GM12878 (cell line): ENCODE measurements around the gene GSG1L. TPM values are rescaled to one million over a fixed set of nuclear protein-coding genes. Genes with fewer than 3 reads are reported as not detected.

Experiments used
- ATAC-seq: fragments of 200-7000 bp; cut with Tn5 transposase; 3 replicates; pipeline ENCODE4 v1.9.1; 2020; ENCODE audit warnings: mild to moderate bottlenecking, moderate library complexity
- BruUV-seq: library from RNA; stranded (reverse); fragments of 400-500 nt; replicated peaks from 2 replicates; lab custom pipeline; 2021; lab: Mats Ljungman, UMichigan
- CTCF ChIA-PET: fragments of 300-600 bp; sonication (Branson Sonifier 250); formaldehyde crosslinking; extraction: SDS; loops from one replicate; lab custom pipeline; 2021; ENCODE audit warnings: inconsistent platforms; lab: Yijun Ruan, JAX
- POLR2A ChIA-PET: fragments of 350-600 bp; formaldehyde crosslinking; extraction: SDS; loops from one replicate; lab custom pipeline; 2021; ENCODE audit warnings: inconsistent platforms; lab: Charles Lee
- RAD21 ChIA-PET: fragments of 300-600 bp; sonication (Branson Sonifier 250); formaldehyde crosslinking; loops from one replicate; lab custom pipeline; 2023; ENCODE audit warnings: antibody characterized with exemption; ENCODE audit not compliant: unreplicated experiment; lab: Charles Lee
- SMC1A ChIA-PET: fragments of 300-600 bp; sonication (Branson Sonifier 250); formaldehyde crosslinking; loops from one replicate; lab custom pipeline; 2023; ENCODE audit not compliant: unreplicated experiment, uncharacterized antibody; lab: Charles Lee
- DNase-seq: peaks from one replicate; pipeline ENCODE4 v3.0.0-alpha.2; 2011; ENCODE audit warnings: low read depth, low spot score
- FAIRE-seq: peaks from 3 replicates; lab custom pipeline; 2011; peaks lifted over from hg19 to GRCh38; lab: Jason Lieb, UNC
- H2AFZ ChIP-seq: 2 replicates; pipeline ENCODE4 v1.6.0; 2011; ENCODE audit warnings: low read depth, low read length, control low read depth; ENCODE audit not compliant: control insufficient read depth
- H3K27ac ChIP-seq: 2 replicates; pipeline ENCODE4 v1.5.1; 2011; ENCODE audit warnings: control low read depth; ENCODE audit not compliant: control insufficient read depth, insufficient read depth
- H3K27me3 ChIP-seq, 2 experiments: replicated peaks in 1 of 2; 2 replicates each; pipeline versions ENCODE4 v1.6.0 to v1.6.1; 2011; ENCODE audit warnings: low read length in 1 of 2; ENCODE audit not compliant: control insufficient read depth in 2 of 2, insufficient read depth in 2 of 2
- H3K36me3 ChIP-seq, 2 experiments: 2 replicates each; pipeline ENCODE4 v1.5.1; 2011; ENCODE audit warnings: low read length in 1 of 2; ENCODE audit not compliant: control insufficient read depth in 2 of 2, insufficient read depth in 2 of 2
- H3K4me1 ChIP-seq: 2 replicates; pipeline ENCODE4 v1.6.1; 2011; ENCODE audit warnings: mild to moderate bottlenecking, low read length, moderate library complexity, mixed read lengths; ENCODE audit not compliant: control insufficient read depth, insufficient read depth
- H3K4me2 ChIP-seq: 2 replicates; pipeline ENCODE4 v1.6.0; 2011; ENCODE audit warnings: control low read depth; ENCODE audit not compliant: control insufficient read depth, insufficient read depth
- H3K4me3 ChIP-seq: fragments of 200-600 bp; sonication (generic); 2 replicates; pipeline ENCODE4 v1.5.1; 2016
- H3K79me2 ChIP-seq: 2 replicates; pipeline ENCODE4 v1.6.0; 2011; ENCODE audit warnings: low read length; ENCODE audit not compliant: control insufficient read depth, insufficient read depth
- H3K9ac ChIP-seq: 2 replicates; pipeline ENCODE4 v1.8.0; 2011; ENCODE audit warnings: low read length, control low read depth, mixed read lengths; ENCODE audit not compliant: control insufficient read depth, insufficient read depth
- H3K9me3 ChIP-seq: replicated peaks from 3 replicates; pipeline ENCODE4 v1.5.1; 2011; ENCODE audit warnings: mild to moderate bottlenecking, low read length; ENCODE audit not compliant: control insufficient read depth, insufficient read depth
- H4K20me1 ChIP-seq: 2 replicates; pipeline ENCODE4 v1.6.0; 2011; ENCODE audit not compliant: control insufficient read depth, insufficient read depth
- CEBPZ ChIP-seq: fragments of 150-350 bp; IDR thresholded peaks from 2 replicates; pipeline ENCODE4 v1.6.1; 2016; ENCODE audit warnings: low read depth, low read length
- IKZF1 ChIP-seq: fragments of 450-650 bp; conservative IDR thresholded peaks from 2 replicates; pipeline ENCODE4 v1.6.1; 2017; ENCODE audit warnings: antibody characterized with exemption, mild to moderate bottlenecking
- IRF3 ChIP-seq: fragments of 450-650 bp; IDR thresholded peaks from 2 replicates; pipeline ENCODE4 v1.6.1; 2014; ENCODE audit warnings: mild to moderate bottlenecking
- IRF4 ChIP-seq: IDR thresholded peaks from 2 replicates; pipeline ENCODE4 v1.6.1; 2011; ENCODE audit warnings: low read depth, low read length
- ZNF622 ChIP-seq: fragments of 450-650 bp; IDR thresholded peaks from 2 replicates; pipeline ENCODE4 v1.6.1; 2017; ENCODE audit warnings: mild to moderate bottlenecking, inconsistent platforms
- WGBS: methylation state at CpG from one replicate; pipeline ENCODE4 v1.1.6; 2016; ENCODE audit warnings: low lambda C conversion rate; ENCODE audit not compliant: insufficient replicate concordance, insufficient coverage; ENCODE audit errors: missing lambda C conversion rate; 5-methylcytosine and 5-hydroxymethylcytosine counted together
- in situ Hi-C: fragments of 300-500 bp; cut with MboI; formaldehyde crosslinking; loops from 9 replicates; pipeline ENCODE4 v1.14.3; 2018; ENCODE audit warnings: mixed read lengths
- intact Hi-C: fragments of 100-400 bp; cut with micrococcal nuclease; formaldehyde crosslinking; loops from one replicate; pipeline ENCODE4 v1.14.2; 2022; ENCODE audit not compliant: unreplicated experiment
- polyA plus RNA-seq, 11 experiments: library from polyadenylated mRNA; depleted of rRNA in 4 of 11; unstranded in 6 of 11; stranded (reverse) in 5 of 11; fragments of >200 nt; fragmentation: Nextera tagmentation in 4 of 11; fragmentation: Illumina TruSeq in 1 of 11; extraction: Ambion mirVana in 4 of 11; extraction: Trizol in 1 of 11; gene quantifications; 1 replicate in 1 of 11; 2 replicates in 10 of 11; pipeline versions ENCODE4 v1.2.1 to v1.2.3, GENCODE V29; 2011 to 2016; ENCODE audit warnings: inconsistent platforms in 2 of 11, missing spikeins in 2 of 11, low read depth in 1 of 11
- total RNA-seq, 4 experiments: library from RNA; depleted of rRNA in 3 of 4; stranded (reverse); fragments of >200 nt in 3 of 4; fragmentation: Illumina TruSeq in 1 of 4; extraction: Trizol in 1 of 4; gene quantifications; 2 replicates each; pipeline versions ENCODE4 v1.2.1 to v1.2.3, GENCODE V29; 2013 to 2021

Gene GSG1L
- total and polyA plus RNA-seq, 10 of the 15 experiments (the other 5 are each of a cell fraction or from before 2014, with no cell fraction given): not detected

- FAIRE-seq: no peak
- no TSS peak for BruUV-seq
Measured at GRCh38 chr16:27853101-27853500, 210.4 kb downstream of the GSG1L start.

More at GRCh38 chr16:27853101-27853500, 210.4 kb downstream of the GSG1L start:
- Histone ChIP-seq H3K9ac (no peak overlapping the region), H4K20me1 (no peaks in the 10 kb centered on the region), H3K9me3 (no peaks in the 10 kb centered on the region), H3K27me3 (peaks cover 2 to 3% of the 10 kb centered on the region in 2 experiments; a peak in 3 of 4 replicates), H3K27ac (no peak overlapping the region), H3K4me1 (peaks cover 7% of the 10 kb centered on the region), H3K36me3 (no peaks in the 10 kb centered on the region), H3K4me3 (no peak overlapping the region), H2AFZ (no peak overlapping the region), H3K79me2 (no peaks in the 10 kb centered on the region), H3K4me2 (no peak overlapping the region)
- WGBS: under 1% methylated on average over 9 of the region's 9 CpGs
- in situ Hi-C loops (no loop called here), intact Hi-C loops (no loop called here)
- TF ChIP-seq IRF3: no peak
- no peak for TF ChIP-seq IRF4
- TF ChIP-seq IKZF1: no peak
- TF ChIP-seq ZNF622: no peak
- TF ChIP-seq CEBPZ: no peak
- SMC1A ChIA-PET: no interaction called here
- DNase-seq (no peak), ATAC-seq (no peak)
- CTCF ChIA-PET: interaction anchor here (0.8 to 1.0 kb wide), 2 partner anchors 9 to 29 kb away, joined by 3 to 4 read pairs; no protein-coding TSS in a partner anchor
- RAD21 ChIA-PET: no interaction called here
- POLR2A ChIA-PET: no interaction called here
